Measurements from ENCODE around the gene RFX7.

GRCh38 chr15:56076640-56077039, 167.0 kb downstream of the RFX7 start:
- TF ChIP-seq, protein P1, sequence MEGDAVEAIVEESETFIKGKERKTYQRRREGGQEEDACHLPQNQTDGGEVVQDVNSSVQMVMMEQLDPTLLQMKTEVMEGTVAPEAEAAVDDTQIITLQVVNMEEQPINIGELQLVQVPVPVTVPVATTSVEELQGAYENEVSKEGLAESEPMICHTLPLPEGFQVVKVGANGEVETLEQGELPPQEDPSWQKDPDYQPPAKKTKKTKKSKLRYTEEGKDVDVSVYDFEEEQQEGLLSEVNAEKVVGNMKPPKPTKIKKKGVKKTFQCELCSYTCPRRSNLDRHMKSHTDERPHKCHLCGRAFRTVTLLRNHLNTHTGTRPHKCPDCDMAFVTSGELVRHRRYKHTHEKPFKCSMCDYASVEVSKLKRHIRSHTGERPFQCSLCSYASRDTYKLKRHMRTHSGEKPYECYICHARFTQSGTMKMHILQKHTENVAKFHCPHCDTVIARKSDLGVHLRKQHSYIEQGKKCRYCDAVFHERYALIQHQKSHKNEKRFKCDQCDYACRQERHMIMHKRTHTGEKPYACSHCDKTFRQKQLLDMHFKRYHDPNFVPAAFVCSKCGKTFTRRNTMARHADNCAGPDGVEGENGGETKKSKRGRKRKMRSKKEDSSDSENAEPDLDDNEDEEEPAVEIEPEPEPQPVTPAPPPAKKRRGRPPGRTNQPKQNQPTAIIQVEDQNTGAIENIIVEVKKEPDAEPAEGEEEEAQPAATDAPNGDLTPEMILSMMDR (IDR thresholded peaks at IDR 0.05; ENCODE audit: low read depth, low read length) = no peak
- TF ChIP-seq POLR2A (IDR thresholded peaks at IDR 0.05; ENCODE audit: extremely low read depth, insufficient read length) = no peak
- no peak for TF ChIP-seq MAX (IDR thresholded peaks at IDR 0.05; ENCODE audit: low read depth, low read length)

Data from NB4 (cell line).